Measurements from ENCODE around the gene KIF12. TPM values are rescaled to one million over a fixed set of nuclear protein-coding genes. Genes with fewer than 3 reads are reported as not detected.

Gene KIF12
- total and polyA plus RNA-seq, 2 of the 8 experiments (the other 6 are each of a cell fraction or from before 2014, with no cell fraction given), result 2.9 to 3.9 TPM

GRCh38 chr9:114094971-114095370 lies 4.1 kb downstream of the KIF12 start:
- H3K9ac ChIP-seq (replicated peaks in 1 of 4; ENCODE audit: extremely low read depth in 1 of 4, low read depth in 3 of 4, low read length in 3 of 4), result no peak overlapping the region
- peaks cover 5% of the 10 kb centered on the region; the same call in 1 of the 2 replicates for H3K23me2 ChIP-seq (ENCODE audit: low read depth, low read length)
- TF ChIP-seq CTBP2 (IDR thresholded peaks at IDR 0.05; ENCODE audit: borderline replicate concordance, insufficient read depth, insufficient read length, low read length) (no peak), SRF (IDR thresholded peaks at IDR 0.05; ENCODE audit: low read depth, low read length) (no peak), MAFK (IDR thresholded peaks at IDR 0.05; ENCODE audit: low read depth, low read length) (no peak), SP4 (IDR thresholded peaks at IDR 0.05; ENCODE audit: low read length) (no peak), JUN (IDR thresholded peaks at IDR 0.05; ENCODE audit: low read depth, low read length) (no peak), ASH2L (IDR thresholded peaks at IDR 0.05; ENCODE audit: low read length) (no peak)
- no peaks in the 10 kb centered on the region for H3K79me1 ChIP-seq (ENCODE audit: low read depth, low read length)
- H3K4me1 ChIP-seq (replicated peaks in 1 of 4; ENCODE audit: control insufficient read depth in 3 of 4, insufficient read depth in 4 of 4, low read length in 3 of 4), result peaks cover 0 to 16% (median 9%) of the 10 kb centered on the region in 4 experiments; a peak in 6 of 7 replicates
- H2BK20ac ChIP-seq (ENCODE audit: low read length), result no peak overlapping the region
- H3K56ac ChIP-seq (replicated peaks; ENCODE audit: insufficient read length, low read depth, low read length), result no peak overlapping the region
- H2AFZ ChIP-seq (ENCODE audit: low read length), result no peak overlapping the region
- H3K4ac ChIP-seq (replicated peaks; ENCODE audit: insufficient read length, low read depth, low read length), result no peak overlapping the region
- no peak overlapping the region for H4K5ac ChIP-seq (ENCODE audit: insufficient read length, low read depth, low read length)
- 90% methylated on average over 12 of the region's 12 CpGs; no CpG with 5 or more reads in 1 of the 2 experiments for WGBS, 2 experiments (ENCODE audit: extremely low coverage in 1 of 2, insufficient coverage in 1 of 2, insufficient read length in 1 of 2, insufficient replicate concordance in 2 of 2, low coverage in 1 of 2, low lambda C conversion rate in 2 of 2, missing lambda C conversion rate in 1 of 2)
- H3K18ac ChIP-seq (ENCODE audit: extremely low read depth, low read length), result no peak overlapping the region
- H3K79me2 ChIP-seq (ENCODE audit: control insufficient read depth in 1 of 2, insufficient read depth in 2 of 2, low read length in 2 of 2), result no peaks in the 10 kb centered on the region
- no peak overlapping the region for H3K23ac ChIP-seq (ENCODE audit: insufficient read length)
- H3K4me2 ChIP-seq (ENCODE audit: insufficient read depth in 1 of 2, low read depth in 2 of 2, low read length in 2 of 2), result no peak overlapping the region
- CTCF ChIA-PET (ENCODE audit: partially characterized antibody), result interaction anchor here (1.1 to 5.9 kb wide), 9 partner anchors 13 to 363 kb away, joined by 3 to 144 read pairs (median 5); partner anchors contain the start of gene AMBP
- no peak overlapping the region for H2BK5ac ChIP-seq (ENCODE audit: low read depth, low read length)
- H4K8ac ChIP-seq (ENCODE audit: extremely low read depth, insufficient read depth, low read length), result no peak overlapping the region
- H2AK5ac ChIP-seq (ENCODE audit: low read depth, low read length), result no peak overlapping the region
- H2BK15ac ChIP-seq (ENCODE audit: low read length), result no peak overlapping the region
- H4K20me1 ChIP-seq (replicated peaks in 1 of 2; ENCODE audit: control insufficient read depth in 1 of 2, insufficient read depth in 2 of 2, low read length in 2 of 2), result no peaks in the 10 kb centered on the region
- POLR2A ChIA-PET (ENCODE audit: partially characterized antibody), result no interaction called here
- no peak for DNase-seq (ENCODE audit: low read depth in 1 of 2, low spot score in 2 of 2)
- no peak for FAIRE-seq
- H2BK12ac ChIP-seq (ENCODE audit: low read depth, low read length), result no peak overlapping the region
- no peak overlapping the region for H2BK120ac ChIP-seq (replicated peaks; ENCODE audit: low read depth, low read length)
- H3K9me3 ChIP-seq (ENCODE audit: insufficient read depth in 2 of 2, low read depth in 1 of 2, low read length in 1 of 2), result no peaks in the 10 kb centered on the region
- no peak overlapping the region for H3K14ac ChIP-seq (ENCODE audit: insufficient read length)
- peaks cover 2 to 25% (median 17%) of the 10 kb centered on the region in 4 experiments for H3K27me3 ChIP-seq (replicated peaks in 1 of 4; ENCODE audit: control insufficient read depth in 3 of 4, extremely low read depth in 1 of 4, insufficient read depth in 3 of 4, low read length in 3 of 4)
- H3K36me3 ChIP-seq (ENCODE audit: control insufficient read depth in 2 of 4, insufficient read depth in 4 of 4, low read length in 3 of 4), result no peaks in the 10 kb centered on the region
- H3K27ac ChIP-seq (ENCODE audit: low read depth, low read length), result no peak overlapping the region
- no peak overlapping the region for H3K4me3 ChIP-seq (ENCODE audit: extremely low read depth in 1 of 4, insufficient read depth in 2 of 4, low read depth in 3 of 4, low read length in 4 of 4)
- no peak overlapping the region for H4K91ac ChIP-seq (replicated peaks; ENCODE audit: insufficient read length, low read length)

Measured in H1 (cell line).